GM19452 (cell line): ENCODE results near the gene TRPV2.
A peak's percentile ranks its signal among the peaks of the same experiment; 100 is the strongest.

Experiments
- ATAC-seq: cut with Tn5 transposase; IDR thresholded peaks from one replicate; pipeline ENCODE4 v1.9.1; 2021; ENCODE audit not compliant: unreplicated experiment

TRPV2 gene

GRCh38 chr17:16406742-16407674, 8.4 kb upstream of the TRPV2 start:
- ATAC-seq, result no peak

GRCh38 chr17:16407911-16408588, 7.3 kb upstream of the TRPV2 start:
- ATAC-seq, result peak; percentile 88

GRCh38 chr17:16417399-16417798, 2.0 kb downstream of the TRPV2 start:
- no peak for ATAC-seq

GRCh38 chr17:16417896-16418684, 2.7 kb downstream of the TRPV2 start:
- no peak for ATAC-seq

- ATAC-seq, result no peak
These were observed 3.3 kb downstream of the TRPV2 start for GRCh38 chr17:16418685-16419068.

- ATAC-seq, result peak; percentile 38
These were observed 3.9 kb downstream of the TRPV2 start for GRCh38 chr17:16419074-16419928.

- ATAC-seq, result peak; percentile 7
These were observed 4.5 kb downstream of the TRPV2 start for GRCh38 chr17:16419929-16420271.

GRCh38 chr17:16422416-16422815, 7.0 kb downstream of the TRPV2 start:
- ATAC-seq, result no peak

- ATAC-seq, result no peak
These were observed 8.0 kb downstream of the TRPV2 start for GRCh38 chr17:16423226-16423872.

- no peak for ATAC-seq
These were observed 9.8 kb downstream of the TRPV2 start for GRCh38 chr17:16425202-16425601.

- ATAC-seq, result no peak
These were observed 10.6 kb downstream of the TRPV2 start for GRCh38 chr17:16425698-16426659.

GRCh38 chr17:16427020-16427419, 11.6 kb downstream of the TRPV2 start:
- ATAC-seq, result no peak

- ATAC-seq, result no peak
These were observed 12.9 kb downstream of the TRPV2 start for GRCh38 chr17:16428098-16428882.

- no peak for ATAC-seq
These were observed 13.7 kb downstream of the TRPV2 start for GRCh38 chr17:16429083-16429482.

GRCh38 chr17:16430650-16431049, 15.3 kb downstream of the TRPV2 start:
- ATAC-seq, result no peak

- no peak for ATAC-seq
These were observed 16.6 kb downstream of the TRPV2 start for GRCh38 chr17:16432017-16432416.

- ATAC-seq, result no peak
These were observed 18.1 kb downstream of the TRPV2 start for GRCh38 chr17:16433514-16433913.

GRCh38 chr17:16434662-16435061, 19.3 kb downstream of the TRPV2 start:
- ATAC-seq, result no peak
